PC-9 (cell line): ENCODE measurements around the gene SDHB. TPM values are rescaled to one million over a fixed set of nuclear protein-coding genes. Genes with fewer than 3 reads are reported as not detected.

Experiments used
- BruUV-seq: library from RNA; stranded (reverse); fragments of 400-500 nt; replicated peaks from 2 replicates; lab custom pipeline; 2021; lab: Mats Ljungman, UMichigan
- CTCF ChIA-PET: fragments of 300-600 bp; sonication (Branson Sonifier 250); formaldehyde crosslinking; loops from one replicate; lab custom pipeline; 2022; ENCODE audit warnings: antibody characterized with exemption; lab: Charles Lee
- POLR2A ChIA-PET: fragments of 300-600 bp; sonication (Branson Sonifier 250); formaldehyde crosslinking; loops from one replicate; lab custom pipeline; 2022; ENCODE audit warnings: antibody characterized with exemption; ENCODE audit not compliant: unreplicated experiment; lab: Charles Lee
- DNase-seq, 2 experiments: peaks; one replicate each; pipeline versions ENCODE4 v3.0.0 to v3.0.0-alpha.2; 2015 to 2022; ENCODE audit warnings: mixed read lengths in 1 of 2
- H2AFZ ChIP-seq: fragments of 200-600 bp; sonication (generic); 2 replicates; pipeline ENCODE4 v1.8.1; 2017; ENCODE audit warnings: antibody characterized with exemption
- H3F3A ChIP-seq: fragments of 200-600 bp; sonication (generic); 2 replicates; pipeline ENCODE4 v1.8.1; 2017; ENCODE audit warnings: antibody characterized with exemption, mild to moderate bottlenecking, low read depth; ENCODE audit not compliant: insufficient read depth
- H3K27ac ChIP-seq: fragments of 200-600 bp; sonication (generic); 2 replicates; pipeline ENCODE4 v1.6.1; 2016; ENCODE audit warnings: mixed run types
- H3K27me3 ChIP-seq: fragments of 200-600 bp; sonication (generic); 2 replicates; pipeline ENCODE4 v1.6.1; 2016; ENCODE audit warnings: low read depth, mixed run types; ENCODE audit not compliant: insufficient read depth
- H3K36me3 ChIP-seq: fragments of 200-600 bp; sonication (generic); 2 replicates; pipeline ENCODE4 v1.6.1; 2016; ENCODE audit warnings: low read depth, mixed run types
- H3K4me1 ChIP-seq: fragments of 200-600 bp; sonication (generic); replicated peaks from 2 replicates; pipeline ENCODE4 v1.6.1; 2016; ENCODE audit warnings: mixed run types; ENCODE audit not compliant: insufficient read depth
- H3K4me2 ChIP-seq: fragments of 200-600 bp; sonication (generic); 2 replicates; pipeline ENCODE4 v1.6.1; 2017; ENCODE audit warnings: mixed run types
- H3K4me3 ChIP-seq: fragments of 200-600 bp; sonication (generic); 2 replicates; pipeline ENCODE4 v1.6.1; 2016; ENCODE audit warnings: mixed run types
- H3K79me2 ChIP-seq: fragments of 200-600 bp; sonication (generic); 2 replicates; pipeline ENCODE4 v1.6.1; 2017; ENCODE audit warnings: low read depth, mixed run types
- H3K9me2 ChIP-seq: fragments of 200-600 bp; sonication (generic); 2 replicates; pipeline ENCODE4 v1.8.1; 2017; ENCODE audit warnings: mild to moderate bottlenecking; ENCODE audit not compliant: insufficient read depth
- H3K9me3 ChIP-seq: fragments of 200-600 bp; sonication (generic); 2 replicates; pipeline ENCODE4 v1.8.1; 2016; ENCODE audit warnings: low read depth; ENCODE audit not compliant: insufficient read depth
- H4K20me1 ChIP-seq: fragments of 200-600 bp; sonication (generic); 2 replicates; pipeline ENCODE4 v1.8.1; 2017; ENCODE audit not compliant: insufficient read depth
- CTCF ChIP-seq: fragments of 200-600 bp; sonication (generic); conservative IDR thresholded peaks from 2 replicates; pipeline ENCODE4 v1.6.1; 2017; ENCODE audit warnings: mixed run types, antibody characterized with exemption, mild to moderate bottlenecking, moderate library complexity
- EZH2 ChIP-seq: fragments of 200-600 bp; sonication (generic); IDR thresholded peaks from 2 replicates; pipeline ENCODE4 v1.8.0; 2017; ENCODE audit warnings: antibody characterized with exemption, low read depth
- intact Hi-C: fragments of 100-400 bp; cut with micrococcal nuclease; formaldehyde crosslinking; loops from one replicate; pipeline ENCODE4 v1.10.0; 2022; ENCODE audit not compliant: unreplicated experiment
- total RNA-seq: library from RNA; stranded (reverse); gene quantifications from 2 replicates; pipeline ENCODE4 v1.2.3, GENCODE V29; 2021

SDHB gene
- total RNA-seq, 1 experiment from 2014 or later: 101 TPM

GRCh38 chr1:17097787-17098186 lies 44.0 kb upstream of the SDHB start:
- H3K27me3 ChIP-seq: no peaks in the 10 kb centered on the region
- no TSS peak for BruUV-seq
- H4K20me1 ChIP-seq: no peaks in the 10 kb centered on the region
- ChIA-PET POLR2A (no interaction called here), CTCF (no interaction called here)
- H3K4me2 ChIP-seq: peak overlapping the region; percentile 25; the same call in 1 of the 2 replicates
- H3K36me3 ChIP-seq: no peaks in the 10 kb centered on the region
- DNase-seq: no peak
- no peak overlapping the region for H3K4me3 ChIP-seq
- H3K4me1 ChIP-seq: peaks cover 5% of the 10 kb centered on the region; the same call in 1 of the 2 replicates
- H2AFZ ChIP-seq: no peak overlapping the region
- no peaks in the 10 kb centered on the region for H3K9me2 ChIP-seq
- H3F3A ChIP-seq: peaks cover 4% of the 10 kb centered on the region; the same call in 1 of the 2 replicates
- intact Hi-C loops: no loop called here
- H3K9me3 ChIP-seq: no peaks in the 10 kb centered on the region
- H3K27ac ChIP-seq: peak overlapping the region; percentile 43; the same call in 1 of the 2 replicates
- no peaks in the 10 kb centered on the region for H3K79me2 ChIP-seq
- no peak for TF ChIP-seq CTCF
- no peak for TF ChIP-seq EZH2

- no peak for DNase-seq
- Histone ChIP-seq H3K9me2 (no peaks in the 10 kb centered on the region), H3K27ac (no peak overlapping the region), H3K27me3 (no peaks in the 10 kb centered on the region), H3K79me2 (no peaks in the 10 kb centered on the region), H4K20me1 (no peaks in the 10 kb centered on the region), H2AFZ (no peak overlapping the region), H3F3A (peaks cover 4% of the 10 kb centered on the region; the same call in 1 of the 2 replicates), H3K9me3 (no peaks in the 10 kb centered on the region), H3K4me2 (no peak overlapping the region), H3K4me3 (no peak overlapping the region), H3K4me1 (peaks cover 5% of the 10 kb centered on the region; the same call in 1 of the 2 replicates), H3K36me3 (no peaks in the 10 kb centered on the region)
- TF ChIP-seq CTCF (no peak), EZH2 (no peak)
- CTCF ChIA-PET: no interaction called here
- intact Hi-C loops: no loop called here
- BruUV-seq: no TSS peak
- POLR2A ChIA-PET: no interaction called here
Measured at GRCh38 chr1:17097147-17097546, 43.3 kb upstream of the SDHB start.

DNA sequence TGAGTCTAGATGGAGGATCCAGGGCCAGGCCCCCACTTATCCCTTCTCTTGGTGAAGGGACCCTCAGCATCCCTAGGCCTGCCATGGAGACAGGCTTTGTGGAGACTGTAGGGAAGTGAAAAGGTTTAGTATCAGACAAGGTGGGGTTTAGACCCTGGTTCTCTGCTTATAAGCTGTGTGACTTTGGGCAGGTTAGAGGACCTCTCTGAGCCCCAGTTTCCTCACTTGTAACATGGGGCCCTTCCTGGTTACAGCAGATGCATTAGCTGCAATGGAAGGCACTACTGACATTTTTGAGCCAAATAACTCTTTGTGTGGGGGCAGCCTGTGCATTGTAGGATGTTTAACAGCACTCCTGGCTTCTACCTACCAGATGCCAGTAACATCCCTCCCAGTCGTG lies 42.8 kb upstream of the SDHB start:
- CTCF ChIA-PET: no interaction called here
- H3K36me3 ChIP-seq: no peaks in the 10 kb centered on the region

More for the DNA sequence above, 42.8 kb upstream of the SDHB start:
- no peak for DNase-seq
- Histone ChIP-seq H3F3A (peaks cover 4% of the 10 kb centered on the region; the same call in 1 of the 2 replicates), H3K4me2 (no peak overlapping the region), H3K4me1 (peaks cover 5% of the 10 kb centered on the region; the same call in 1 of the 2 replicates), H3K79me2 (no peaks in the 10 kb centered on the region), H3K4me3 (no peak overlapping the region), H3K9me3 (no peaks in the 10 kb centered on the region), H4K20me1 (no peaks in the 10 kb centered on the region), H3K9me2 (no peaks in the 10 kb centered on the region), H3K27me3 (no peaks in the 10 kb centered on the region), H2AFZ (no peak overlapping the region), H3K27ac (no peak overlapping the region)
- TF ChIP-seq EZH2: no peak
- no peak for TF ChIP-seq CTCF
- intact Hi-C loops: no loop called here
- BruUV-seq: no TSS peak
- POLR2A ChIA-PET: no interaction called here
